ENCODE data around the gene MAMSTR. TPM values are rescaled to one million over a fixed set of nuclear protein-coding genes. Genes with fewer than 3 reads are reported as not detected.

Gene MAMSTR
- total RNA-seq, 1 donor from 2014 or later: not detected

DNA sequence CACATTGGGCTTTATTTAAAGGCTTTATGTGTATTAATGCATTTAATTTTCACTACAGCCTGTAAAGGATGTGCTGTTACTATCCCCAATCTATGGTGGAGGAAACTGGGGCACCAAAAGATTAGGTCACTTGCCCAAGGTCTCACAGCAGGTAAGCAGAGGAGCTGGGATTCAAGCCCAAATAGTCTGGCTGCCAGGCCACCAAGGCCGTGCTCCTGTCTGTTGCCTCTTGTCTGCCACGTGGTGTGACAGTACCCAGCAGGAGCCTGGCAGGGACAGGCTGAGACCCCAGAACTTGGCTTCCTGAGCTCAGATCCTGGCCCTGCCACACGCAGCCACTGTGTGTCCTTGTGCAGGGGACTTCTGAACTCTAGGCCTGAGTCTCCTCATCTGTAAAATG is 51.2 kb downstream of the MAMSTR start:
- no peak for DNase-seq (ENCODE audit: low spot score)

DNA sequence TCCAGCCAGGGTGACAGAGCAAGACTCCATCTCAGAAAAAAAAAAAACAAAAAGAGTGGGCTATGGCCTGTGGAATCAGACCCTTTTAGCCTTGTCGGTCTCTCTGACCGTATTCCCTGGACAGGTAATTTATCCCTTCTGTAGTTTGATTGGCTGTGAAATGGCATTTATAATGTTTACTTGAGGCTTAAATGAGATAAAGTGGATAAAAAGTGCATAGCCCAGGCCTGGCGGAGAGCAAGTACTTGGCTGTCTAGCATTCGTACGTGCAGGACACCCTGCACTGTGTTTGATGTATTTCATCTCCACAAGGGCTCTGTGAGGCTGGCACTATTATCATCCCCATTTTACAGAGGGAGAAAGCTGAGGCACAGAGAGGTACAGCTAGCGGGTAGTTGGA is 53.7 kb downstream of the MAMSTR start:
- no peak for DNase-seq (ENCODE audit: low spot score)

DNA sequence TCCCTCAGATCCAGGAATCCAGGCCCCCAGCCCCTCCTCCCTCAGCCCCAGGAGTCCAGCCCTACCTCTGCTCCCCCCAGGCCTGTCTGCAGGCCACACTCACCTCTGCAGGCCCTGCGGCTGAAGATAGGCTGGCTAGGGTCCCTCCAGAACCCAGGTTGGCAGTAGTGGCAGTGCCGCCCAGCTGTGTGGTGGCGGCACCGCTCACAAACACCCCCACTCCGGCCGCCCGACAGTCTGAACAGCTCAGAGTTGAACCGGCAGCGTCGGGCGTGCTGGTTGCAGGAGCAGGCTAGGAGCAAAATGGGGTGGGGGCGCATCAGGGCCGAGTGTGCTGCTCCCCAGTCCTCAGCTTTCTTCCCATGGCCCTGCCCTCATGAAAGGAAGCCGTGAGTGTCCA is 55.0 kb downstream of the MAMSTR start:
- no peak for DNase-seq (ENCODE audit: low spot score)

DNA sequence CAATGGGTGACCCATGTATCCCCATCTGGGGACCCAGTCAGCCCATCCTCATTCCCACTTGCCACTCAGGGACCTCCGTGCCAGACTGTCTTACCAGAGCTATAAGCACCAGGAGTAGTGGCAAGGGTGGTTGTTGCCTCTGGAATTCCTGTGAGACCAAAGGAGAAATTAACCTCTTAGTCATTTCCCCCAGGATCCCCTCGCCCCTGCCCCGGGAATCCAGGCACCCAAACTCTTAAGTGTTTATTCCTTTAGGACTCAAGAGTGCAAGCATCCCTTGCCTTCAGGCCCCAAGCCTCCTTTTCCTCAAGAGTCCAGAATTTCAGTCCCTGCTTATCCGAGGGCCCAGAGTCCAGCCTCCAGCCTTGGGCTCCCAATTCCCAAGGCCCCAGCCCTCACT is 55.9 kb downstream of the MAMSTR start:
- no peak for DNase-seq (ENCODE audit: low spot score)

Other genes starting within 250 kb of the MAMSTR start
- not detected for gene LMTK3, start 207.9 kb downstream of the MAMSTR start, total RNA-seq (ENCODE audit: insufficient read depth, low replicate concordance)
- not detected for gene SULT2B1, start 167.6 kb downstream of the MAMSTR start, total RNA-seq (ENCODE audit: insufficient read depth, low replicate concordance)
- not detected for gene SPACA4, start 113.0 kb downstream of the MAMSTR start, total RNA-seq (ENCODE audit: insufficient read depth, low replicate concordance)
- gene FAM83E, start 104.6 kb downstream of the MAMSTR start, total RNA-seq (ENCODE audit: insufficient read depth, low replicate concordance): 0.48 TPM
- 1,534 TPM for gene RPL18, start 100.5 kb downstream of the MAMSTR start, total RNA-seq (ENCODE audit: insufficient read depth, low replicate concordance)
- 7.5 TPM for gene SPHK2, start 100.2 kb downstream of the MAMSTR start, total RNA-seq (ENCODE audit: insufficient read depth, low replicate concordance)
- 0.72 TPM for gene DBP, start 82.3 kb downstream of the MAMSTR start, total RNA-seq (ENCODE audit: insufficient read depth, low replicate concordance)
- gene CA11, start 73.5 kb downstream of the MAMSTR start, total RNA-seq (ENCODE audit: insufficient read depth, low replicate concordance): not detected
- not detected for gene NTN5, start 46.7 kb downstream of the MAMSTR start, total RNA-seq (ENCODE audit: insufficient read depth, low replicate concordance)
- 0.72 TPM for gene FUT2, start 23.8 kb downstream of the MAMSTR start, total RNA-seq (ENCODE audit: insufficient read depth, low replicate concordance)
- gene RASIP1, start 20.9 kb upstream of the MAMSTR start, total RNA-seq (ENCODE audit: insufficient read depth, low replicate concordance): 3.1 TPM
- gene IZUMO1, start 27.2 kb upstream of the MAMSTR start, total RNA-seq (ENCODE audit: insufficient read depth, low replicate concordance): not detected
- gene FUT1, start 32.9 kb upstream of the MAMSTR start, total RNA-seq (ENCODE audit: insufficient read depth, low replicate concordance): 1.4 TPM
- not detected for gene FGF21, start 35.8 kb upstream of the MAMSTR start, total RNA-seq (ENCODE audit: insufficient read depth, low replicate concordance)
- 11.1 TPM for gene BCAT2, start 91.3 kb upstream of the MAMSTR start, total RNA-seq (ENCODE audit: insufficient read depth, low replicate concordance)
- gene HSD17B14, start 116.8 kb upstream of the MAMSTR start, total RNA-seq (ENCODE audit: insufficient read depth, low replicate concordance): 3.4 TPM
- gene PLEKHA4, start 148.9 kb upstream of the MAMSTR start, total RNA-seq (ENCODE audit: insufficient read depth, low replicate concordance): 2.6 TPM
- 138 TPM for gene PPP1R15A, start 152.7 kb upstream of the MAMSTR start, total RNA-seq (ENCODE audit: insufficient read depth, low replicate concordance)
- not detected for gene TULP2, start 179.0 kb upstream of the MAMSTR start, total RNA-seq (ENCODE audit: insufficient read depth, low replicate concordance)
- gene NUCB1, start 180.6 kb upstream of the MAMSTR start, total RNA-seq (ENCODE audit: insufficient read depth, low replicate concordance): 160 TPM
- gene DHDH, start 214.0 kb upstream of the MAMSTR start, total RNA-seq (ENCODE audit: insufficient read depth, low replicate concordance): not detected
- 59.9 TPM for gene BAX, start 235.2 kb upstream of the MAMSTR start, total RNA-seq (ENCODE audit: insufficient read depth, low replicate concordance)
- 2,219 TPM for gene FTL, start 245.6 kb upstream of the MAMSTR start, total RNA-seq (ENCODE audit: insufficient read depth, low replicate concordance)